GF-D8 (cell line): ENCODE data around the gene SPRYD3.

Experiments used
- DNase-seq: peaks from one replicate; lab custom pipeline; 2025; lab: John Stamatoyannopoulos, UW

Gene SPRYD3

GRCh38 chr12:53062011-53062961 lies 16.9 kb downstream of the SPRYD3 start:
- no peak for DNase-seq

DNA sequence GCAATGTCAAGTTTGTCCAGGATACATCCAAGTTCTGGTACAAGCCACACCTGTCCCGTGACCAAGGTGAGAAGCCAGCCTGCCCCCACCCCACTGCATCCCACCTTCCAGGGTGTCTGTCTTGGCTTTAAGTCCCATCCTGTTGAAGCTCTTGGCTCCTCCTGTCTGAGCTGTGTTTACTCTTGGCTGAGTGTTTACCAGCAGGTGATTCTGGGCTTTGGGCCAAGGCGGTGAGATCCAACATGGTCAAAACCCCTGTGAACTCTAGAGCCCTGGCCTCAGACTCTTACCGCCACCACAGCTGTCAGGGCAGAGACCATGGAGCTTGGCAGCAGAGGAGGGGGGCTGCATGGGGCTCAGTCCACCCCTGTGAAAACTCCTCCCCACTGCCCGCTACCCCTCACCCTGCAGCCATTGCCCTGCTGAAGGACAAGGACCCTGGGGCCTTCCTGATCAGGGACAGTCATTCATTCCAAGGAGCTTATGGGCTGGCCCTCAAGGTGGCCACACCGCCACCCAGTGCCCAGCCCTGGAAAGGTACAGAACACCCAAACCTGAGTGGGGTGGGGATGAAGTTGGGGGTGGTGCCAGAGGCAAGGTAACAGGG lies 17.7 kb downstream of the SPRYD3 start:
- DNase-seq, result no peak

DNA sequence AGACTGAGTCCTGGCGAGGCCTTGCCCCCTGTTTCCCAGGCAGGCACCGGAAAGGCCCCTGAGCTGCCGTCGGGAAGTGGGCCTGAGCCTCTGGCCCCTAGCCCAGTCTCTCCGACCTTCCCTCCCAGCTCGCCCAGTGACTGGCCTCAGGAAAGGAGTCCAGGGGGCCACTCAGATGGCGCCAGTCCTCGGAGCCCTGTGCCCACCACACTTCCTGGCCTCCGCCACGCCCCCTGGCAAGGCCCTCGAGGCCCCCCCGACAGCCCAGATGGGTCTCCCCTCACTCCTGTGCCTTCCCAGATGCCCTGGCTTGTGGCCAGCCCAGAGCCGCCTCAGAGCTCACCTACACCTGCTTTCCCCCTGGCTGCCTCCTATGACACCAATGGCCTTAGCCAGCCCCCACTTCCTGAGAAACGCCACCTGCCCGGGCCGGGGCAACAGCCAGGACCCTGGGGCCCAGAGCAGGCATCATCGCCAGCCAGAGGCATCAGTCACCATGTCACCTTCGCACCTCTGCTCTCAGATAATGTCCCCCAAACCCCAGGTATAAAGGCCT lies 18.4 kb downstream of the SPRYD3 start:
- DNase-seq, result no peak

DNA sequence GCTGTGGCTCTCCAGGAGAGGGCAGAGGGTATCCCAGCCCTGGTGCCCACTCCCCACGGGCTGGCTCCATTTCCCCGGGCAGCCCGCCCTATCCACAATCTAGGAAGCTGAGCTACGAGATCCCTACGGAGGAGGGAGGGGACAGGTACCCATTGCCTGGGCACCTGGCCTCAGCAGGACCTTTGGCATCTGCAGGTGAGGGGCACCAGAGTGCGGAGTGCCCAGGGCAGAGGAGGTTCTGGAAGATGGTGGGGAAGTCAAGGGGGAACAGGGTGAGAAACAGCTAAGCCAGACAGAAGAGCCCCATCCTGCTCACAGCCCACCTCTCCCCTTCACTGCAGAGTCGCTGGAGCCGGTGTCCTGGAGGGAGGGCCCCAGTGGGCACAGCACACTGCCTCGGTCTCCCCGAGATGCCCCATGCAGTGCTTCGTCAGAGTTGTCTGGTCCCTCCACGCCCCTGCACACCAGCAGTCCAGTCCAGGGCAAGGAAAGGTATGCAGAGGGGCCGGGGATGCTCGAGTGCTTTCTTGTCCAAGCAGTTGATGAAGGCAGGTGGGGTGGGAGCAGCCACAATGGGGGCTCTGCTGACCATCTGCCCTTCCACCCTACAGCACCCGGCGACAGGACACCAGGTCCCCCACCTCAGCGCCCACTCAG lies 19.0 kb downstream of the SPRYD3 start:
- no peak for DNase-seq

DNA sequence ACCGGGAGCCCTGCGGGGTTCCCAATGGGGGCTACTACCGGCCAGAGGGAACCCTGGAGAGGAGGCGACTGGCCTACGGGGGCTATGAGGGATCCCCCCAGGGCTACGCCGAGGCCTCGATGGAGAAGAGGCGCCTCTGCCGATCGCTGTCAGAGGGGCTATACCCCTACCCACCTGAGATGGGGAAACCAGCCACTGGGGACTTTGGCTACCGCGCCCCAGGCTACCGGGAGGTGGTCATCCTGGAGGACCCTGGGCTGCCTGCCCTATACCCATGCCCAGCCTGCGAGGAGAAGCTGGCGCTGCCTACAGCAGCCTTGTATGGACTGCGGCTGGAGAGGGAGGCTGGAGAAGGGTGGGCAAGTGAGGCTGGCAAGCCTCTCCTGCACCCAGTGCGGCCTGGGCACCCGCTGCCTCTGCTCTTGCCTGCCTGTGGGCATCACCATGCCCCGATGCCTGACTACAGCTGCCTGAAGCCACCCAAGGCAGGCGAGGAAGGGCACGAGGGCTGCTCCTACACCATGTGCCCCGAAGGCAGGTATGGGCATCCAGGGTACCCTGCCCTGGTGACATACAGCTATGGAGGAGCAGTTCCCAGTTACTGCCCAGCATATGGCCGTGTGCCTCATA lies 19.6 kb downstream of the SPRYD3 start:
- no peak for DNase-seq

DNA sequence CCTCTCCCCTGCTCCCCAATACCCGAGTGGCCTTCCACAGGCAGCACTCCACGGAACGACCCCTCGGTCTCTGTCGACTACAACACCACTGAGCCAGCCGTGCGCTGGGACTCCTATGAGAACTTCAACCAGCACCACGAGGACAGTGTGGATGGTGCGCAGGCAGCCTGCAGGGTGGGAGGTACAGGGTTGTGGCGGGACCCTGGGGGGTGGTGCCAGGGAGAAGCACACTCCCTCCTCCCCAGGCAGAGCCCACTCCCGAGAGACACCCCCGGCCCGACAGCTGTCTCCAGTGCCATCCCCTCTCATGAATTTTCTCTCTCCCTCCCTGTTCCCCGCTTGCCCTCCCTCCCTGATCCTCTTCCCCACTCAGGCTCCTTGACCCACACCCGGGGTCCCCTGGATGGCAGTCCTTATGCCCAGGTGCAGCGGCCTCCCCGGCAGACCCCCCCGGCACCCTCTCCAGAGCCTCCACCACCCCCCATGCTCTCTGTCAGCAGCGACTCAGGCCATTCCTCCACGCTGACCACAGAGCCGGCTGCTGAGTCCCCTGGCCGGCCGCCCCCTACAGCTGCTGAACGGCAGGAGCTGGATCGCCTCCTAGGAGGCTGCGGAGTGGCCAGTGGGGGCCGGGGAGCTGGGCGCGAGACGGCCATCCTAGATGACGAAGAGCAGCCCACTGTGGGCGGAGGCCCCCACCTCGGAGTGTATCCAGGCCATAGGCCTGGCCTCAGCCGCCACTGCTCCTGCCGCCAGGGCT lies 20.3 kb downstream of the SPRYD3 start:
- no peak for DNase-seq

DNA sequence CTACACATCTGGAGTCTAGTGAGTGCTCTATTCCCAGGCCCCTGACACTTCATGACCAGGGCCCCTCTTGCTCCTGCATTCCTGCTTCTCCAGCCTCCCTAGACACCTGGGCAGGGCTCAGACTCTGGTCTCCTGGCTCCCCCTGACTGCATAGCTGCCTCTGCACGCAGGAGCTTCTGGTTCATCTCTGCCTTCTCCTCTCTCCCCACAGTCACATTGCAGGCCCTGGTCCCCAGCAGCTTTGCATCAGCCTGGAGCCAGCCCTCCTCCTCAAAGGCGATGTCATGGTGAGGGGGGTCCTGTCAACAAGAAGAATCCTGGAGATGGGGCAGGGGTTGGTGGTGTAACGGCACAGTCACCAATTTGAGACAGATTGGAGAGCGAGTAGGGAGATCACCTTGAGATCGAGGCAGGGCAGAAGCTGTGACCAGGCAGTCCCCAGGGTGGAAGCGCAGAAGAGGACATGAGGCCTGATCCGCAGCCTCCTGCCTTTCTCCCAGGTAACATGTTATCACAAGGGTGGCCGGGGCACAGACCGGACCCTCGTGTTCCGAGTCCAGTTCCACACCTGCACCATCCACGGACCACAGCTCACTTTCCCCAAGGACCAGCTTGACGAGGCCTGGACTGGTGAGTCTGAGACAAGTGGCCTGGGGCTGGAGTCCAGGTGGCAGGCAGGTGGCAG lies 21.2 kb downstream of the SPRYD3 start:
- no peak for DNase-seq

DNA sequence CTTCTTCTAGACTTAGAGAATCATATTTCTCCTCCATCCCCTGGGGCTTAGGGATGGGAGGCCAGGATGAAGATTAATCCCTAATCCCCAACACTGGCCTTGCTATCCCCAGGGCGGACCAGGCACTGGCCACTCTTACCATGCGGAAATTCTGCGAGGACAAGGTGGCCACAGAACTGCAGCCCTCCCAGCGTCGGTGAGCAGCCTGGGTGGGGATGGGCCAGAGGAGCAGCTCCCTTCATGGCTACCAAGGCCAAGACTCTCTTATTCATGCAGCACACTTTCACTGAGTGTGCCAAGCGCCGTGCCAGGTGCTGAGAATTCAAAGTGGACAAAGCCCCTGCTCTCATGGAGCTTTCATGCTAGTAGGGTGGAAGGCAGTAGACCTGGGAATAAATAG lies 22.3 kb downstream of the SPRYD3 start:
- no peak for DNase-seq

- no peak for DNase-seq
These were observed 22.9 kb downstream of the SPRYD3 start for GRCh38 chr12:53056296-53056695.

GRCh38 chr12:53055471-53056266 lies 23.5 kb downstream of the SPRYD3 start:
- DNase-seq, result no peak

- no peak for DNase-seq
These were observed 24.9 kb downstream of the SPRYD3 start for GRCh38 chr12:53054112-53054878.

- DNase-seq, result no peak
These were observed 25.7 kb downstream of the SPRYD3 start for GRCh38 chr12:53053218-53054111.

DNA sequence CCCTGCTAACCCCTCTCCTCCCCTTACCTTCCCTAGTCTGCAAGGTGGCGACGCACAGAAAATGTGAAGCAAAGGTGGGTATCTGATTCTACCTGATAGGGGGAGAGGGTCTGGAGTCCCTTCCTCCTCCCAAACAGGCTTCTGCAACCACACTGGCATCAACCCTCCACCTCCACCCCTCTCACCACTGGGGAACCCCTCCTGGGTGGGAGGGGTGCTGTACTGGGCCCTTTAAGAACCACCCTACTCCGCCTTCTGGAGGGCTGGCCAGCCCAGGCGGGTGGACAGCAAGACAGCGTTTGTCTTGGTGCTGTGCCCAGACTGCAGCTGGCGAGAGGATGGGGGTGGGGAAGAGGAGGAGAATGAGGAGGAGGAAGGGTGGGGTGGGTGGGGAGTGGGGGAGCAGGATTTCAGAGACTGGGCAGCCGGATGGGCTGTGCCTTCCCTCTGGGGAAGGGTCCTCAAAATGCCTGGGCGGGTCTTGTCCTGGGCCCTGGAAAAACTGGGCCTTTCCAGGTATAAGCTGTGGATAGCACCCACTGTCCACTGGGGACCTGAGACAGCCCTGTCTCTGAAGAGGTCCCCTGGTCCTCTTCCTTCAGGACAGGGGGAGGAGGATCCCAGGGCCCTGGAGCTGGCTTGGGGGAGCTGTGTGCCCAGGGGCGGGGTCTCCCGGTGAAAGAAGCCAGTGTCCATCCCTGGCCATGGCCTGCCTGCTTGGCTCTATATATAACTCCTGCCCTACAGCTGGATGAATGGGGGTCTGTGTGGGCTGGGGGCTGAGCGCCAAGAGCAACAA lies 26.6 kb downstream of the SPRYD3 start:
- DNase-seq, result no peak

DNA sequence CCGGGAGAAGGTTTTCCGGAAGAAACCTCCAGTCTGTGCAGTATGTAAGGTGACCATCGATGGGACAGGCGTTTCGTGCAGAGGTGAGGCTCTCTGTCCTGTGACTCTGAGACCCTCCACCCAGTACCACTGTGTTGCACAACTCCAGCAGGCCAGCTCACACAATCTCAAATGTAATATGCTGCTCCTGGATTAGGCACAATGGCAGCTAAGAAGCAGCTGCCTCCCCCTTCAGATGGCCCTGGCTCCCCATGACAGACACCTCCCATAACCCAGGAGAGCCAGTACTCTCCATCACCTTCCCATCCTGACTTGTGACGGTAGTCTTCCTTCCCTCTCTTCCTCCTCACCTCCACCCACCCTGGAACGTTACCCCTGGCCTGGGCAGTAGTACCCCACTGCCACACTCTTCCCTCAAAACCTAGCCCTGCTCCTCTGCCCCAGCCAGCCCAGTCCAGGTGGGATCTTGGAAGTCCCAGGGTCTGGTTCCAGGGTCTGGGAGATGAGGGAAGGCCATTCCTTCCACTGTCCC lies 27.2 kb downstream of the SPRYD3 start:
- no peak for DNase-seq

GRCh38 chr12:53051058-53051880 lies 27.9 kb downstream of the SPRYD3 start:
- no peak for DNase-seq

- DNase-seq, result no peak
These were observed 28.6 kb downstream of the SPRYD3 start for GRCh38 chr12:53050426-53051057.
